HUDEP-2 (cell line): ENCODE data around the gene FRZB.
"Not testable (repeated sequence)": the region's sequence is repeated elsewhere in the genome, so short reads cannot be mapped to it uniquely, and the experiment has no call there.

Experiments used
- DNase-seq, 76 experiments: peaks; one replicate each; lab custom pipeline; 2025; ENCODE audit not compliant: unreplicated experiment in 76 of 76; lab: John Stamatoyannopoulos, UW

Gene FRZB

GRCh38 chr2:182866461-182867406 lies at the start of gene FRZB:
Gene FRZB (minus strand): TSS chr2:182866637. CDS start chr2:182866552, 85 bp downstream.
- no peak for DNase-seq

GRCh38 chr2:182915369-182916326 lies 49.2 kb upstream of the FRZB start:
- no peak for DNase-seq

GRCh38 chr2:182914852-182915251 lies 48.4 kb upstream of the FRZB start:
- DNase-seq, result no peak

- no peak for DNase-seq
Measured at GRCh38 chr2:182913064-182913463, 46.6 kb upstream of the FRZB start.

- DNase-seq, result no peak
Measured at GRCh38 chr2:182912518-182912915, 46.1 kb upstream of the FRZB start.

GRCh38 chr2:182911813-182912517 lies 45.5 kb upstream of the FRZB start:
- no peak for DNase-seq

GRCh38 chr2:182910965-182911364 lies 44.5 kb upstream of the FRZB start:
- DNase-seq, result no peak

GRCh38 chr2:182907081-182907830 lies 40.8 kb upstream of the FRZB start:
- no peak for DNase-seq

GRCh38 chr2:182906454-182906853 lies 40.0 kb upstream of the FRZB start:
- DNase-seq, result no peak

GRCh38 chr2:182904844-182905243 lies 38.4 kb upstream of the FRZB start:
- no peak for DNase-seq

- no peak for DNase-seq
Measured at GRCh38 chr2:182903566-182903965, 37.1 kb upstream of the FRZB start.

GRCh38 chr2:182901748-182902147 lies 35.3 kb upstream of the FRZB start:
- DNase-seq, result no peak

GRCh38 chr2:182898718-182899117 lies 32.3 kb upstream of the FRZB start:
- DNase-seq, result no peak

GRCh38 chr2:182897137-182897536 lies 30.7 kb upstream of the FRZB start:
- no peak for DNase-seq

GRCh38 chr2:182895798-182896197 lies 29.4 kb upstream of the FRZB start:
- DNase-seq, result no peak

GRCh38 chr2:182895169-182895568 lies 28.7 kb upstream of the FRZB start:
- no peak for DNase-seq

GRCh38 chr2:182894174-182894573 lies 27.7 kb upstream of the FRZB start:
- no peak for DNase-seq

GRCh38 chr2:182893666-182894065 lies 27.2 kb upstream of the FRZB start:
- DNase-seq, result no peak

- DNase-seq, result not testable (repeated sequence)
Measured at GRCh38 chr2:182893035-182893434, 26.6 kb upstream of the FRZB start.

GRCh38 chr2:182891611-182892010 lies 25.2 kb upstream of the FRZB start:
- DNase-seq, result no peak
